ENCODE data around the gene CDKL5.

DNA sequence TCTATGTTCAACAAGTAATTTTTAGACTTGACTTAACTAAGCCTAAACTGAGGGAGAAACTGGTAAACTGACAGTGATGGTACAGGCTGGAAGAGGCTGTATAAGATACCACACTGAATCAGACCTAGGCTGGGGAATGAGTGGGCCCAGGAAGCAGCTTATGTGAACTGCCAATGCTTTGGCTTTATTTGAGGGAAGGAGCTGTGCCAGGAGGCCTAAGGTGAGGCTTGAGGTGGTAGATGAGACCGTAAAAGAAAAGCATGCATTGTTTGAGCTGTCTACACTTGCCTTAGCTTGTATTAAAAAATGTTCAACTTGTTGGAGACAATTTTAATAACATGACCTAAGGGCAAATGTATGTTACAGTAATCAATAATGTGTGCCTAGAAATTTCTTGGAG lies 150.3 kb downstream of the CDKL5 start:
- TF ChIP-seq, protein P1, sequence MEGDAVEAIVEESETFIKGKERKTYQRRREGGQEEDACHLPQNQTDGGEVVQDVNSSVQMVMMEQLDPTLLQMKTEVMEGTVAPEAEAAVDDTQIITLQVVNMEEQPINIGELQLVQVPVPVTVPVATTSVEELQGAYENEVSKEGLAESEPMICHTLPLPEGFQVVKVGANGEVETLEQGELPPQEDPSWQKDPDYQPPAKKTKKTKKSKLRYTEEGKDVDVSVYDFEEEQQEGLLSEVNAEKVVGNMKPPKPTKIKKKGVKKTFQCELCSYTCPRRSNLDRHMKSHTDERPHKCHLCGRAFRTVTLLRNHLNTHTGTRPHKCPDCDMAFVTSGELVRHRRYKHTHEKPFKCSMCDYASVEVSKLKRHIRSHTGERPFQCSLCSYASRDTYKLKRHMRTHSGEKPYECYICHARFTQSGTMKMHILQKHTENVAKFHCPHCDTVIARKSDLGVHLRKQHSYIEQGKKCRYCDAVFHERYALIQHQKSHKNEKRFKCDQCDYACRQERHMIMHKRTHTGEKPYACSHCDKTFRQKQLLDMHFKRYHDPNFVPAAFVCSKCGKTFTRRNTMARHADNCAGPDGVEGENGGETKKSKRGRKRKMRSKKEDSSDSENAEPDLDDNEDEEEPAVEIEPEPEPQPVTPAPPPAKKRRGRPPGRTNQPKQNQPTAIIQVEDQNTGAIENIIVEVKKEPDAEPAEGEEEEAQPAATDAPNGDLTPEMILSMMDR (IDR thresholded peaks at IDR 0.05), result no peak
- TF ChIP-seq ZFX (IDR thresholded peaks at IDR 0.05; ENCODE audit: borderline replicate concordance), result no peak
